A673 (cell line): ENCODE data around the gene GCN1. TPM values are rescaled to one million over a fixed set of nuclear protein-coding genes. Genes with fewer than 3 reads are reported as not detected.
"Not testable (repeated sequence)": the region's sequence is repeated elsewhere in the genome, so short reads cannot be mapped to it uniquely, and the experiment has no call there.

ENCODE experiments used
- BruUV-seq: library from RNA; stranded (reverse); fragments of 400-500 nt; replicated peaks from 2 replicates; lab custom pipeline; 2021; lab: Mats Ljungman, UMichigan
- CTCF ChIA-PET: fragments of 300-600 bp; sonication (Branson Sonifier 250); formaldehyde crosslinking; loops from one replicate; lab custom pipeline; 2022; ENCODE audit warnings: antibody characterized with exemption; lab: Charles Lee
- POLR2A ChIA-PET: fragments of 300-600 bp; sonication (Branson Sonifier 250); formaldehyde crosslinking; loops from one replicate; lab custom pipeline; 2022; ENCODE audit warnings: antibody characterized with exemption; ENCODE audit not compliant: low non-redundant PET; lab: Charles Lee
- DNase-seq: peaks from one replicate; pipeline ENCODE4 v3.0.0-alpha.2; 2015; ENCODE audit warnings: low spot score
- H3K27ac ChIP-seq: fragments of 200-600 bp; sonication (generic); 2 replicates; pipeline ENCODE4 v1.5.1; 2016; ENCODE audit warnings: mixed run types, low read depth, mild to moderate bottlenecking, mixed read lengths, antibody characterized with exemption, low read length; ENCODE audit not compliant: poor library complexity, severe bottlenecking
- H3K27me3 ChIP-seq: fragments of 200-600 bp; sonication (generic); replicated peaks from 2 replicates; pipeline ENCODE4 v1.6.1; 2017; ENCODE audit warnings: mixed run types, low read depth, mild to moderate bottlenecking, mixed read lengths, antibody characterized with exemption, low read length; ENCODE audit not compliant: insufficient read depth, poor library complexity
- H3K36me3 ChIP-seq: fragments of 200-600 bp; sonication (generic); 2 replicates; pipeline ENCODE4 v1.6.1; 2016; ENCODE audit warnings: mixed run types, mild to moderate bottlenecking, mixed read lengths, antibody characterized with exemption, low read length; ENCODE audit not compliant: insufficient read depth, poor library complexity, severe bottlenecking
- H3K4me1 ChIP-seq: fragments of 200-600 bp; sonication (generic); 2 replicates; pipeline ENCODE4 v1.6.1; 2017; ENCODE audit warnings: mixed run types, mild to moderate bottlenecking, mixed read lengths, antibody characterized with exemption, low read length; ENCODE audit not compliant: insufficient read depth, poor library complexity, severe bottlenecking
- H3K4me3 ChIP-seq: fragments of 200-600 bp; sonication (generic); 2 replicates; pipeline ENCODE4 v1.5.1; 2016; ENCODE audit warnings: low read depth, mixed run types, mild to moderate bottlenecking, mixed read lengths, low read length; ENCODE audit not compliant: poor library complexity, severe bottlenecking
- H3K9me3 ChIP-seq: fragments of 200-600 bp; sonication (generic); 2 replicates; pipeline ENCODE4 v1.6.1; 2016; ENCODE audit warnings: mixed run types, low read depth, mild to moderate bottlenecking, mixed read lengths, antibody characterized with exemption, low read length; ENCODE audit not compliant: poor library complexity, severe bottlenecking
- CTCF ChIP-seq: fragments of 300-800, 200-600 bp; sonication (generic); conservative IDR thresholded peaks from 2 replicates; pipeline ENCODE4 v1.5.1; 2017; ENCODE audit warnings: low read depth, mild to moderate bottlenecking, antibody characterized with exemption, low read length, moderate library complexity, mixed read lengths
- EZH2 ChIP-seq: fragments of 200-600 bp; sonication (generic); IDR thresholded peaks from 2 replicates; pipeline ENCODE4 v1.6.1; 2017; ENCODE audit warnings: borderline replicate concordance, low read depth, mild to moderate bottlenecking, mixed read lengths, antibody characterized with exemption, low read length; ENCODE audit not compliant: poor library complexity, severe bottlenecking
- intact Hi-C: fragments of 100-400 bp; cut with micrococcal nuclease; formaldehyde crosslinking; loops from one replicate; pipeline ENCODE4 v1.10.0; 2022; ENCODE audit not compliant: unreplicated experiment
- total RNA-seq: library from RNA; stranded (reverse); gene quantifications from 2 replicates; pipeline ENCODE4 v1.2.3, GENCODE V29; 2021

The GCN1 gene
- total RNA-seq, 1 experiment from 2014 or later: 129 TPM

GRCh38 chr12:120194226-120194533 is 335 bp downstream of the GCN1 start:
- H3K27me3 ChIP-seq: no peaks in the 10 kb centered on the region
- H3K36me3 ChIP-seq: peaks cover 43% of the 10 kb centered on the region
- no peaks in the 10 kb centered on the region for H3K9me3 ChIP-seq
- TF ChIP-seq EZH2 (no peak), CTCF (no peak)
- peak overlapping the region; percentile 70 for H3K4me3 ChIP-seq
- H3K4me1 ChIP-seq: peaks cover 11% of the 10 kb centered on the region
- ChIA-PET CTCF (no interaction called here), POLR2A (interaction anchor here (0.7 kb wide), 1 partner anchor 231 kb away, joined by 3 read pairs; no protein-coding TSS in a partner anchor)
- H3K27ac ChIP-seq: peak overlapping the region; percentile 94
- BruUV-seq: no TSS peak
- intact Hi-C loops: no loop called here
- DNase-seq: peak; percentile 44

- intact Hi-C loops, H3K27me3 ChIP-seq, CTCF ChIA-PET, H3K4me1 ChIP-seq, BruUV-seq, H3K9me3 ChIP-seq, H3K27ac ChIP-seq, DNase-seq: not testable (repeated sequence)
- H3K36me3 ChIP-seq: peaks cover 41% of the 10 kb centered on the region
- H3K4me3 ChIP-seq: peak overlapping the region; percentile 70
- POLR2A ChIA-PET: interaction anchor here (0.7 kb wide), 1 partner anchor 230 kb away, joined by 3 read pairs; no protein-coding TSS in a partner anchor
These were observed 1.2 kb downstream of the GCN1 start for GRCh38 chr12:120193286-120193685.

- no peak for DNase-seq
- no TSS peak for BruUV-seq
- Histone ChIP-seq H3K4me1 (peaks cover 5% of the 10 kb centered on the region), H3K4me3 (no peak overlapping the region), H3K9me3 (no peaks in the 10 kb centered on the region), H3K36me3 (peaks cover 37% of the 10 kb centered on the region), H3K27ac (no peak overlapping the region), H3K27me3 (no peaks in the 10 kb centered on the region)
- ChIA-PET CTCF (interaction anchor here (0.6 kb wide), 1 partner anchor 13 kb away, joined by 6 read pairs; no protein-coding TSS in a partner anchor), POLR2A (no interaction called here)
- TF ChIP-seq EZH2 (no peak), CTCF (no peak)
- intact Hi-C loops: no loop called here
These were observed 3.5 kb downstream of the GCN1 start for GRCh38 chr12:120190985-120191480.

- intact Hi-C loops: no loop called here
- no TSS peak for BruUV-seq
These were observed 4.1 kb downstream of the GCN1 start for GRCh38 chr12:120190386-120190785.

More at GRCh38 chr12:120190386-120190785, 4.1 kb downstream of the GCN1 start:
- ChIA-PET CTCF (no interaction called here), POLR2A (no interaction called here)
- H3K36me3 ChIP-seq: peaks cover 40% of the 10 kb centered on the region
- H3K27me3 ChIP-seq: no peaks in the 10 kb centered on the region
- peaks cover 5% of the 10 kb centered on the region for H3K4me1 ChIP-seq
- no peak overlapping the region for H3K4me3 ChIP-seq
- no peak overlapping the region for H3K27ac ChIP-seq
- no peaks in the 10 kb centered on the region for H3K9me3 ChIP-seq
- DNase-seq: no peak
- TF ChIP-seq CTCF: no peak
